Stimulated activated naive CD4-positive, alpha-beta T cell treated with Interleukin-2 at 50 U/mL for 16 hours (primary cell): ENCODE measurements around the gene TOMM70.
"Not testable (repeated sequence)": the region's sequence is repeated elsewhere in the genome, so short reads cannot be mapped to it uniquely, and the experiment has no call there.

Experiments
- DNase-seq: peaks from one replicate; lab custom pipeline; 2025; lab: John Stamatoyannopoulos, UW

TOMM70 gene

GRCh38 chr3:100400780-100401673, at the start of gene TOMM70, which contains the start of gene LNP1:
TSS of gene TOMM70 (minus strand) at chr3:100401089. CDS start at chr3:100400949, 140 bp downstream.
TSS of gene LNP1 (plus strand) at chr3:100401539. CDS start at chr3:100429730, 28,191 bp downstream.
- DNase-seq = peak; percentile 97

GRCh38 chr3:100449214-100449613, 48.3 kb upstream of the TOMM70 start:
- no peak for DNase-seq

GRCh38 chr3:100448079-100448478, 47.2 kb upstream of the TOMM70 start:
- DNase-seq = no peak

GRCh38 chr3:100447067-100447466, 46.2 kb upstream of the TOMM70 start:
- not testable (repeated sequence) for DNase-seq

GRCh38 chr3:100443690-100444089, 42.8 kb upstream of the TOMM70 start:
- no peak for DNase-seq

GRCh38 chr3:100440895-100441294, 40.0 kb upstream of the TOMM70 start:
- no peak for DNase-seq

GRCh38 chr3:100438623-100438974, 37.7 kb upstream of the TOMM70 start:
- no peak for DNase-seq

GRCh38 chr3:100437721-100438622, 37.1 kb upstream of the TOMM70 start:
- no peak for DNase-seq

- no peak for DNase-seq
These were observed 36.1 kb upstream of the TOMM70 start for GRCh38 chr3:100436951-100437350.

GRCh38 chr3:100429187-100429716, 28.4 kb upstream of the TOMM70 start:
- DNase-seq = no peak

- DNase-seq = no peak
These were observed 26.8 kb upstream of the TOMM70 start for GRCh38 chr3:100427699-100428098.

GRCh38 chr3:100426067-100426682, 25.3 kb upstream of the TOMM70 start:
- DNase-seq = no peak

- no peak for DNase-seq
These were observed 24.4 kb upstream of the TOMM70 start for GRCh38 chr3:100425316-100425715.

GRCh38 chr3:100424261-100424660, 23.4 kb upstream of the TOMM70 start:
- DNase-seq = no peak

- no peak for DNase-seq
These were observed 22.7 kb upstream of the TOMM70 start for GRCh38 chr3:100423611-100424010.

- DNase-seq = no peak
These were observed 20.0 kb upstream of the TOMM70 start for GRCh38 chr3:100420885-100421284.

- no peak for DNase-seq
These were observed 18.5 kb upstream of the TOMM70 start for GRCh38 chr3:100419406-100419805.

- DNase-seq = no peak
These were observed 16.0 kb upstream of the TOMM70 start for GRCh38 chr3:100416863-100417262.

GRCh38 chr3:100416176-100416575, 15.3 kb upstream of the TOMM70 start:
- no peak for DNase-seq

GRCh38 chr3:100413613-100414012, 12.7 kb upstream of the TOMM70 start:
- DNase-seq = no peak

GRCh38 chr3:100412912-100413590, 12.2 kb upstream of the TOMM70 start:
- no peak for DNase-seq
